ENCODE results near the gene TAPBP.

DNA sequence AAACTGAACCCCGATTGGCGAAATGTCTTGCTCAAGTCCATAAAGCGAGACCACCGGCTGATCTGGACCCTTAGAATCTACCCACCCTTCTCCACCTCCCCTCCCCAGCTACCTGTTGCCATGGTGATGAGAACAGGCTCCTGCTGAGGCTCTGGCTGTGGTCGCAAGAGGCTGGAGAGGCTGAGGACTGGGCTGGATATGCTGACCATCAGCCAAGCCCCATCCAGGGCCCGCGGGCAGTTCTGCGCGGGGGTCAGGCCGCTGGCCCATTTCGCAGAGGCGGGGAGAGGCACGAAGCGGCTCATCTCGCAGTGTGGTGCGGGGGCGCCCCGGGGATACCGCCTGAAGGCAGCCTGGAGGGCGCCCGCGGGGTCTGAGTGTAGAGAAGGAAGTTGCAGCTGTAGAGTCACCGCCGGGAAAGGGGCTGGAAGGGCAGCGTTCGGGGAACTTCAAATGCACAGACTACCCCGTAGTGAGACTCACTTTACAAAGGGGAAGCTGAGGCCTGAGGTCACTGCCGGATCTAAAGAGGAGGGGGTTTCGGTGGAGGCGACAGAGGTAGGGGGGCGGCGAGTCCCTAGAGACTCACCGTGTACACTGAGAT is 671 bp downstream of the TAPBP start:
- TF ChIP-seq CTCF (IDR thresholded peaks at IDR 0.05; ENCODE audit: insufficient read depth, low read length, poor library complexity, severe bottlenecking) (no peak), EZH2phosphoT487 (conservative IDR thresholded peaks at IDR 0.05; ENCODE audit: low read length) (no peak)

Measured in SU-DHL-6 (cell line).